Activated CD4-positive, alpha-beta T cell treated with anti-CD3 and anti-CD28 coated beads, Interleukin-2, amount 10 ng/mL, durations not matched to agents 24 days and 14 days (primary cell): ENCODE data around the gene GAD2. TPM values are rescaled to one million over a fixed set of nuclear protein-coding genes. Genes with fewer than 3 reads are reported as not detected.

Experiments
- total RNA-seq: library from RNA; stranded (reverse); gene quantifications from 2 replicates; pipeline ENCODE4 v1.2.3, GENCODE V29; 2022

The GAD2 gene
- total RNA-seq, 1 donor from 2014 or later, result not detected

Other genes starting within 250 kb of the GAD2 start
- gene APBB1IP, start 221.6 kb downstream of the GAD2 start, total RNA-seq, result 40.0 and 41.3 TPM in 2 replicates